Breast epithelium (tissue), 3 donors: ENCODE results near the gene GUCY2F.

Source experiments
- CTCF ChIP-seq, 3 donors: fragments of 450-650 bp; IDR thresholded peaks; one replicate each; pipeline ENCODE4 v1.5.1; 2016 to 2017; ENCODE audit warnings: antibody characterized with exemption in 3 of 3, mild to moderate bottlenecking in 3 of 3, moderate library complexity in 3 of 3
- POLR2AphosphoS5 ChIP-seq, 3 donors: sonication (generic); formaldehyde crosslinking; IDR thresholded peaks; one replicate each; pipeline ENCODE4 v1.6.1; 2017; ENCODE audit warnings: antibody characterized with exemption in 3 of 3

GRCh38 chrX:109382332-109382731 lies 99.6 kb downstream of the GUCY2F start:
- TF ChIP-seq CTCF (IDR thresholded peaks at IDR 0.05) (no peak), POLR2AphosphoS5 (IDR thresholded peaks at IDR 0.05) (no peak)
